Epithelial cell of umbilical artery (primary cell): Measurements from ENCODE around the gene DEPDC1. TPM values are rescaled to one million over a fixed set of nuclear protein-coding genes. Genes with fewer than 3 reads are reported as not detected.

ENCODE experiments used
- total RNA-seq: library from RNA; depleted of rRNA; stranded (reverse); fragments of >200 nt; gene quantifications from 2 replicates; pipeline ENCODE4 v1.2.3, GENCODE V29; 2014

DEPDC1 gene
- total RNA-seq = 21.1 and 34.8 TPM in 2 replicates

GRCh38 chr1:68496680-68497357 is at the start of gene DEPDC1:
TSS of gene DEPDC1 (minus strand) at chr1:68497082. CDS start at chr1:68496999, 83 bp downstream.

DNA sequence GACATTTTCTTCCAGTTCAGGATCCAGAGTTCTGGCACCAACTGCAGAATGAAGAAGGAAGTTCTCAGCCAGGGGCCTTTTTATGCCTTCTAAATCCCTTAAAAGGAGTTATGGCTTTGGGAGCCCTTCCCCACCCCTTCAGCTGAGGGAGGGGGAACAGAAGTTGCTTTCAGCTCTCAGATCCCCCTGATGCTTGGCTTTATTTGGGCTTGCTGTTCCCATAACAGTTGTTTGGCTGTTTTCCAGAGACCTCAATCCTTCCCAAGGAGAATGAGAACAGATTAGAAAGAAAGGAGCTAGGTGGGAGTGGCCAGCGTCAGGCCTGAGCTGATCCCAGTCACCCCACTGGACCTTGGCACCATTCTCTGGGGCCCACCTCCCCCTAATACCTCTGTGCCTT is 47.0 kb downstream of the DEPDC1 start, which contains the start of gene RPE65:
Gene RPE65, minus strand, starts transcription at position 54 of the 400 bp plus-strand sequence. Its CDS starts 49 bp downstream, at position 5.

Other genes starting within 250 kb of the DEPDC1 start
- gene RPE65, start 47.1 kb downstream of the DEPDC1 start, total RNA-seq = not detected in 2 replicates